Retinal pigment epithelial cell (primary cell): ENCODE results near the gene SCYGR4.
"Not testable (repeated sequence)": the region's sequence is repeated elsewhere in the genome, so short reads cannot be mapped to it uniquely, and the experiment has no call there.

ENCODE experiments used
- DNase-seq: peaks from one replicate; pipeline ENCODE4 v3.0.0-alpha.2; 2010; ENCODE audit warnings: low read depth
- H3K4me3 ChIP-seq: 2 replicates; pipeline ENCODE4 v1.5.1; 2011; ENCODE audit warnings: mild to moderate bottlenecking, low read length, control low read depth, moderate library complexity
- CTCF ChIP-seq: conservative IDR thresholded peaks from 2 replicates; pipeline ENCODE4 v1.5.1; 2011; ENCODE audit warnings: low read depth, low read length, control low read depth, inconsistent platforms

Gene SCYGR4

GRCh38 chr2:227665189-227665940 is 48.1 kb downstream of the SCYGR4 start:
- DNase-seq: no peak
- H3K4me3 ChIP-seq: no peak overlapping the region
- no peak for TF ChIP-seq CTCF

- not testable (repeated sequence) for DNase-seq, H3K4me3 ChIP-seq
Measured at GRCh38 chr2:227666631-227667170, 49.4 kb downstream of the SCYGR4 start, which contains the start of gene SCYGR5. Gene SCYGR5, plus strand, starts transcription at chr2:227666804. Its CDS starts 0 bp downstream, at chr2:227666804.
